ENCODE results near the gene IL1RAP.

DNA sequence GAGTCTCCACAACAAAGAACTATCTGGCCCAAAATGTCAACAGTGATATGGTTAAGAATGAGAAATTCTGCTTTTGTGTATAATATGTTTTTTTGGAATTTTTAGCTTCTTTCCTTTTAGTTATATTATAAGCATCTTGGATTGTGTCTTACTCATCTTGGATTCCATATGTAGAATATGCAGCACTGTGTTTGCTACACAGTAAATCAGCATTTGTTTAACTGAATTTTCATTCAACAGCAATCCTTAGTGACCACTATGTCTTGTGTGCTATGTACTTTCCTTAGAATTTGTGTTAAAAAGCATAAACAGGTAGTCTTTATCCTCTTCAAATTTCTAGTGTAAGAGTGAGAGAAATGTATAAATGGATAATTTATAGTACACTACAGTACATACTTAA lies 46.0 kb upstream of the IL1RAP start:
- TF ChIP-seq, protein P1, sequence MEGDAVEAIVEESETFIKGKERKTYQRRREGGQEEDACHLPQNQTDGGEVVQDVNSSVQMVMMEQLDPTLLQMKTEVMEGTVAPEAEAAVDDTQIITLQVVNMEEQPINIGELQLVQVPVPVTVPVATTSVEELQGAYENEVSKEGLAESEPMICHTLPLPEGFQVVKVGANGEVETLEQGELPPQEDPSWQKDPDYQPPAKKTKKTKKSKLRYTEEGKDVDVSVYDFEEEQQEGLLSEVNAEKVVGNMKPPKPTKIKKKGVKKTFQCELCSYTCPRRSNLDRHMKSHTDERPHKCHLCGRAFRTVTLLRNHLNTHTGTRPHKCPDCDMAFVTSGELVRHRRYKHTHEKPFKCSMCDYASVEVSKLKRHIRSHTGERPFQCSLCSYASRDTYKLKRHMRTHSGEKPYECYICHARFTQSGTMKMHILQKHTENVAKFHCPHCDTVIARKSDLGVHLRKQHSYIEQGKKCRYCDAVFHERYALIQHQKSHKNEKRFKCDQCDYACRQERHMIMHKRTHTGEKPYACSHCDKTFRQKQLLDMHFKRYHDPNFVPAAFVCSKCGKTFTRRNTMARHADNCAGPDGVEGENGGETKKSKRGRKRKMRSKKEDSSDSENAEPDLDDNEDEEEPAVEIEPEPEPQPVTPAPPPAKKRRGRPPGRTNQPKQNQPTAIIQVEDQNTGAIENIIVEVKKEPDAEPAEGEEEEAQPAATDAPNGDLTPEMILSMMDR (conservative IDR thresholded peaks at IDR 0.05; ENCODE audit: low read length), result no peak
- no peak for TF ChIP-seq EZH2phosphoT487 (IDR thresholded peaks at IDR 0.05; ENCODE audit: borderline replicate concordance, low read depth, low read length)
